Suprapubic skin (tissue), 4 donors: ENCODE measurements around the gene ELMO1. TPM values are rescaled to one million over a fixed set of nuclear protein-coding genes. Genes with fewer than 3 reads are reported as not detected.

Experiments used
- DNase-seq, 2 donors: peaks; one replicate each; pipeline ENCODE4 v3.0.0-alpha.2; 2019; ENCODE audit warnings: low spot score in 2 of 2
- H3K27ac ChIP-seq: fragments of 200-600 bp; sonication (generic); one replicate; pipeline ENCODE4 v1.5.1; 2019
- H3K27me3 ChIP-seq: fragments of 200-600 bp; sonication (generic); one replicate; pipeline ENCODE4 v1.5.1; 2019
- H3K36me3 ChIP-seq: fragments of 200-600 bp; sonication (generic); one replicate; pipeline ENCODE4 v1.5.1; 2019
- H3K4me1 ChIP-seq: fragments of 200-600 bp; sonication (generic); one replicate; pipeline ENCODE4 v1.5.1; 2019
- H3K4me3 ChIP-seq: fragments of 200-600 bp; sonication (generic); one replicate; pipeline ENCODE4 v1.5.1; 2019; ENCODE audit warnings: mild to moderate bottlenecking
- H3K9me3 ChIP-seq: fragments of 200-600 bp; sonication (generic); one replicate; pipeline ENCODE4 v1.5.1; 2019
- CTCF ChIP-seq, 2 donors: fragments of 200-600 bp in 1 of 2; fragments of 450-650 bp in 1 of 2; sonication (generic) in 1 of 2; IDR thresholded peaks; one replicate each; pipeline ENCODE4 v1.5.1; 2016 to 2019; ENCODE audit warnings: antibody characterized with exemption in 2 of 2, mild to moderate bottlenecking in 1 of 2, moderate library complexity in 1 of 2
- EP300 ChIP-seq: sonication (generic); formaldehyde crosslinking; IDR thresholded peaks from one replicate; pipeline ENCODE4 v1.6.1; 2017; ENCODE audit warnings: antibody characterized with exemption
- POLR2A ChIP-seq, 2 donors: fragments of 450-650 bp; IDR thresholded peaks; one replicate each; pipeline ENCODE4 v1.6.1; 2017; ENCODE audit warnings: antibody characterized with exemption in 2 of 2, mild to moderate bottlenecking in 2 of 2, moderate library complexity in 2 of 2
- POLR2AphosphoS5 ChIP-seq, 3 donors: sonication (generic); formaldehyde crosslinking; IDR thresholded peaks; one replicate each; pipeline ENCODE4 v1.6.1; 2017; ENCODE audit warnings: antibody characterized with exemption in 3 of 3
- WGBS: methylation state at CpG from one replicate; pipeline ENCODE4 v1.1.5; 2018; 5-methylcytosine and 5-hydroxymethylcytosine counted together
- total RNA-seq, 4 donors: library from RNA; depleted of rRNA; stranded (reverse); fragments of >200 nt; gene quantifications; one replicate each; pipeline ENCODE4 v1.1.0, GENCODE V29; 2016

Gene ELMO1
- total RNA-seq, 4 donors from 2014 or later = 9.8 to 49.6 (median 22.2) TPM

GRCh38 chr7:37079420-37079819 lies 369.2 kb downstream of the ELMO1 start:
- WGBS = 95% methylated on average over 1 of the region's 1 CpG
- no peak for DNase-seq
- Histone ChIP-seq H3K4me1 (peaks cover 4% of the 10 kb centered on the region), H3K4me3 (no peak overlapping the region), H3K9me3 (no peaks in the 10 kb centered on the region), H3K36me3 (no peaks in the 10 kb centered on the region), H3K27ac (no peak overlapping the region), H3K27me3 (no peaks in the 10 kb centered on the region)
- TF ChIP-seq POLR2A (IDR thresholded peaks at IDR 0.05) (no peak), EP300 (no peak), CTCF (IDR thresholded peaks at IDR 0.05) (no peak), POLR2AphosphoS5 (IDR thresholded peaks at IDR 0.05) (no peak)

GRCh38 chr7:37076668-37077067 lies 372.0 kb downstream of the ELMO1 start:
- 97% methylated on average over 5 of the region's 5 CpGs for WGBS
- Histone ChIP-seq H3K4me3 (no peak overlapping the region), H3K27ac (no peak overlapping the region), H3K9me3 (no peaks in the 10 kb centered on the region), H3K36me3 (no peaks in the 10 kb centered on the region), H3K27me3 (no peaks in the 10 kb centered on the region), H3K4me1 (no peaks in the 10 kb centered on the region)
- TF ChIP-seq POLR2AphosphoS5 (IDR thresholded peaks at IDR 0.05) (no peak), EP300 (no peak), CTCF (IDR thresholded peaks at IDR 0.05) (no peak), POLR2A (IDR thresholded peaks at IDR 0.05) (no peak)
- DNase-seq = no peak

GRCh38 chr7:37074370-37074769 lies 374.3 kb downstream of the ELMO1 start:
- TF ChIP-seq CTCF (IDR thresholded peaks at IDR 0.05) (no peak), POLR2AphosphoS5 (IDR thresholded peaks at IDR 0.05) (no peak), EP300 (no peak), POLR2A (IDR thresholded peaks at IDR 0.05) (no peak)
- Histone ChIP-seq H3K27ac (no peak overlapping the region), H3K4me3 (no peak overlapping the region), H3K27me3 (no peaks in the 10 kb centered on the region), H3K9me3 (no peaks in the 10 kb centered on the region), H3K4me1 (no peaks in the 10 kb centered on the region), H3K36me3 (no peaks in the 10 kb centered on the region)
- DNase-seq = no peak
- 96% methylated on average over 4 of the region's 4 CpGs for WGBS

GRCh38 chr7:37071124-37071523 lies 377.5 kb downstream of the ELMO1 start:
- no peak for TF ChIP-seq POLR2A (IDR thresholded peaks at IDR 0.05)
- no peak for TF ChIP-seq EP300
- TF ChIP-seq POLR2AphosphoS5 (IDR thresholded peaks at IDR 0.05) = no peak
- TF ChIP-seq CTCF (IDR thresholded peaks at IDR 0.05) = no peak
- H3K27ac ChIP-seq = no peak overlapping the region
- no peak for DNase-seq
- H3K4me3 ChIP-seq = no peak overlapping the region
- WGBS = 91% methylated on average over 2 of the region's 2 CpGs
- H3K9me3 ChIP-seq = no peaks in the 10 kb centered on the region
- H3K27me3 ChIP-seq = no peaks in the 10 kb centered on the region
- no peaks in the 10 kb centered on the region for H3K36me3 ChIP-seq
- no peaks in the 10 kb centered on the region for H3K4me1 ChIP-seq

GRCh38 chr7:37070471-37070870 lies 378.2 kb downstream of the ELMO1 start:
- 84% methylated on average over 3 of the region's 3 CpGs for WGBS
- Histone ChIP-seq H3K27ac (no peak overlapping the region), H3K4me3 (no peak overlapping the region), H3K36me3 (no peaks in the 10 kb centered on the region), H3K27me3 (no peaks in the 10 kb centered on the region), H3K9me3 (no peaks in the 10 kb centered on the region), H3K4me1 (no peaks in the 10 kb centered on the region)
- TF ChIP-seq POLR2A (IDR thresholded peaks at IDR 0.05) (no peak), POLR2AphosphoS5 (IDR thresholded peaks at IDR 0.05) (no peak), CTCF (IDR thresholded peaks at IDR 0.05) (no peak), EP300 (no peak)
- DNase-seq = no peak
